Activated naive CD4-positive, alpha-beta T cell treated with anti-CD3 and anti-CD28 coated beads, Interleukin-2, amount 50 U/mL, for 16 hours (primary cell): ENCODE data around the gene VIPR2.
"Not testable (repeated sequence)": the region's sequence is repeated elsewhere in the genome, so short reads cannot be mapped to it uniquely, and the experiment has no call there.

ENCODE experiments used
- DNase-seq: peaks from one replicate; pipeline ENCODE4 v3.0.0-alpha.2; 2020

The VIPR2 gene

DNA sequence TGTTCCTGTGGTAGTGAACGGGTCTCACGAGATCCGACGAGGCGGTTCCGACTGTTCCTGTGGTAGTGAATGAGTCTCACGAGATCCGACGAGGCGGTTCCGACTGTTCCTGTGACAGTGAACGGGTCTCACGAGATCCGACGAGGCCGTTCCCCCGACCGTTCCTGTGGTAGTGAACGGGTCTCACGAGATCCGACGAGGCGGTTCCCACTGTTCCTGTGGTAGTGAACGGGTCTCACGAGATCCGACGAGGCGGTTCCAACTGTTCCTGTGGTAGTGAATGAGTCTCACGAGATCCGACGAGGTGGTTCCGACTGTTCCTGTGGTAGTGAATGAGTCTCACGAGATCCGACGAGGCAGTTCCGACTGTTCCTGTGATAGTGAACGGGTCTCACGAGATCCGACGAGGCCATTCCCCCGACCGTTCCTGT is 43.0 kb downstream of the VIPR2 start:
- DNase-seq = not testable (repeated sequence)

- not testable (repeated sequence) for DNase-seq
Observed at GRCh38 chr7:159101083-159101395, 43.6 kb downstream of the VIPR2 start.

GRCh38 chr7:159100281-159101082 is 44.2 kb downstream of the VIPR2 start:
- DNase-seq = not testable (repeated sequence)

- DNase-seq = no peak
Observed at GRCh38 chr7:159099711-159100231, 44.9 kb downstream of the VIPR2 start.

GRCh38 chr7:159098811-159099655 is 45.6 kb downstream of the VIPR2 start:
- no peak for DNase-seq

- no peak for DNase-seq
Observed at GRCh38 chr7:159098424-159098786, 46.3 kb downstream of the VIPR2 start.

DNA sequence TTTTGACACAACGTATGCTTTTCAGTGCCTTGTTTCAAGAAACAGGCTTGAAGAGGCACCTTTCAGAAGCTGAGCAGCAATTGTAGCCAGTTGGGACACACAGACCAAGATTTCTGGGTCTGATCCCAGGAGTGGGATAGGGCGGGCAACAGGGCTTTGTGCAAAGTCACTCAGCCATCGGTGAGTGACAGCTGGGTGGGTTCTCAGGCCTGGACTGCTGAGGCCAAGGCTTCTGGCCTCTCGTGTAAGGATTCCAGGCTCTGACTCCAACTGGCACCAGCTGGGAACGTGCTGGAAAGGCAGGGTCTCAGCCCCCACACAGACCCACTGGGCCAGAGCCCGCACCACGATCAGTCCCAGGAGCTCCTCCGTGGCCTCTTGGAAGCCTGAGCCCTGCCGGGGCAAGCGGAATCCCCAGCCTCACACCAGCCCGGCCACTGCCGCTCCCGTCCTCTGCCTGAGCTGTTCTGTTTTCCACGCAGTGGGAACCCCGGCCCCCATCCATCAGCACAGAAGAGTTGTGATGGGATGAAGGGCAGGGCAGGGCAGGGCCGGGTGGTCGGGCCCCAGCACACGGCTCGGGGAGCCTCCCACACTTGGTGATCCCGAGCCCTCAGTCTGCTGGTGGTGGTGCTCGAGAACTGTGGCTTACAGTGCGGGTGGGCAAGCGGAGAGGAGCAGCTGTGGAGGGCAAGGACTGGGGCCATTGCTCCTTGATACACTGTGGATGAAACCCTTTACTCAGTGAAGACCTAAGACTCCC is 46.8 kb downstream of the VIPR2 start:
- no peak for DNase-seq

GRCh38 chr7:159096736-159097581 is 47.7 kb downstream of the VIPR2 start:
- no peak for DNase-seq

GRCh38 chr7:159095979-159096411 is 48.7 kb downstream of the VIPR2 start:
- DNase-seq = no peak

GRCh38 chr7:159094919-159095915 is 49.5 kb downstream of the VIPR2 start:
- no peak for DNase-seq

- no peak for DNase-seq
Observed at GRCh38 chr7:159094023-159094740, 50.5 kb downstream of the VIPR2 start.

GRCh38 chr7:159093351-159093971 is 51.2 kb downstream of the VIPR2 start:
- no peak for DNase-seq

DNA sequence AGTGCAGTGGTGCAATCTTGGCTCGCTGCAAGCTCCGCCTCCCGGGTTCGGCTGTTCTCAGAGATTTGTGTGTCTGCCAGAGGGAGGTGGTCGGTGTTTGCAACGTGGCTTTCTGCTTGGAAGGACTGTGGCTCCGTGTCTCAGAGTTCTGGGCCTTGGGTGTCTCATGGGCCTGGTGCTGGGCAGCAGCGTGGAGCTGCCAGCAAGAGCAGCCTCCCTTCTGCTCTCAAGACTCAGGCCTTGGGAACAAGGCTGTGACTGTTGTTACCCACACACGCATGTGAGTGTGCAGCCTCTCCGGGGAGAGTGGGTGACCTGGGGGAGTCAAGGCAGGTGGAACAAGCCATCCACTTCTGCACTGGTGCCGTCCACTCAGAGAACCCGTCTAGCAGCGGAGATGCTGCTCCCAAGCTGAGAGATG is 52.0 kb downstream of the VIPR2 start:
- no peak for DNase-seq

GRCh38 chr7:159091480-159092475 is 52.9 kb downstream of the VIPR2 start:
- no peak for DNase-seq

DNA sequence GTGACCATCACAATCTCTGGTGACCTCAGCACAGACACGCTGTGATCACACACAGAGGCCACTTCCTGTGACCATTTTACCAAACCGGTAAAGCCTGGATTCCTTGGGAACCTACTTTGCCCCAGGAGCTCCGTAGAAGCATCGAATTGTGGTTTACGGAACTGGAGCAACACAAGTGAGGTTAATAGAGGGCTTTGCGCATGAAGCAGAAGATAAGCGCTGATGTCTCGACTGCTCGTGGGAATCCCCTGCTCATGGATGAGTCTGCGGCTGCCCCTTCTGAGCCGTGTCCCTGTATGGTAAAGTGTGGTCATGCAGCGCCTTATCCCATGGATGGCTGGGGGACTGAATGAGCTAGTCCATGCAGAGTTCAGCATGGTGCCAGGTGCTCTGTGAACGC is 53.6 kb downstream of the VIPR2 start:
- DNase-seq = no peak

GRCh38 chr7:159088016-159088865 is 56.4 kb downstream of the VIPR2 start:
- DNase-seq = no peak

DNA sequence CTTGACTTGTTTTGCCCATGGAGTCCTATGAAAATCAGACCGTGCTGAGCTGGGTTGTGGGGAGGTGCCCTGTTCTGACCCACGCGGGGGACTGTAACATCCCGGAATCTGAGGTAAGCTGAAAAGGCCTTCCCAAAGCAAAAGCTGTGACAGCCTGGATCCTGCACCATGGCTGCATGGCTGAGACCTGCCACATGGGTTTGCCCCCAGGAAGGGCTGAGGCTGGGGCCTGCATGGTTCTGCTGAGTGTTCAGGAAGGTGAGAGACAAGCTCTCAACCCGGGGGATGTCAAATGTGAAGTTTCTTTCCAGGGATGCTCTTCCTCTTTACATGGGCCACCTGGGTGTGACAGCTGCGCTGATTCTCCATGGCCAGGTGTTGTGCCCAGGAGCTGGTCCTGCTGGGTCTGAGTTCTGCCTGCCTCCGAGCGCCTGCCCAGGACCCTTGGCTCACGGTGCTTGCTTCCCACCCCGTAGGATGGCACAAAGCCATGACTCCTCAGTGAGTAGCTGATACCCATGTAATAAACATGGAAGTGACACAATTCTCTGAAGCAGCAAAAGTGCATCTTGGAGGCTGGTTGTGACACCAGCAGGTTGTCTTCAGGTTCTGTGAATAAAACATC is 58.3 kb downstream of the VIPR2 start:
- DNase-seq = no peak
